Posterior vena cava (tissue), 2 donors: ENCODE data around the gene LIMS1. TPM values are rescaled to one million over a fixed set of nuclear protein-coding genes. Genes with fewer than 3 reads are reported as not detected.
"Not testable (repeated sequence)": the region's sequence is repeated elsewhere in the genome, so short reads cannot be mapped to it uniquely, and the experiment has no call there.

Experiments
- DNase-seq: peaks from one replicate; pipeline ENCODE4 v3.0.0-alpha.2; 2020; ENCODE audit warnings: low spot score
- intact Hi-C, 2 donors: fragments of 100-400 bp; cut with DNase I; formaldehyde crosslinking; loops; one replicate each; pipeline versions ENCODE4 v1.14.1 to v1.14.2; 2022 to 2023
- total RNA-seq, 2 donors: library from RNA; stranded (reverse); fragmentation: NEBNext Ultra II Directional; extraction: Animal tissue kit (Norgen Biotek cat#: 25700); gene quantifications; one replicate each; pipeline ENCODE4 v1.2.1, GENCODE V29; 2021
- donor health status: DM: yes; HTN: yes; CAD: no.
- donor health status: DM: yes; HTN: yes; CAD: no.

Gene LIMS1
- total RNA-seq, 2 donors from 2014 or later, result 58.6 to 68.9 TPM

- intact Hi-C loops, result no loop called here
- no peak for DNase-seq
Measured at GRCh38 chr2:108577099-108577498, 42.8 kb downstream of the LIMS1 start.

- no peak for DNase-seq
- intact Hi-C loops, result loop anchor here in 1 of 2 donors (10.0 kb wide), 1 partner anchor 45 kb away; the partner anchor contains the start of gene LIMS1
Measured at GRCh38 chr2:108579623-108580022, 45.4 kb downstream of the LIMS1 start.

GRCh38 chr2:108580050-108580449 is 45.8 kb downstream of the LIMS1 start:
- no peak for DNase-seq
- intact Hi-C loops, result loop anchor here in 1 of 2 donors (10.0 kb wide), 1 partner anchor 45 kb away; the partner anchor contains the start of gene LIMS1

DNA sequence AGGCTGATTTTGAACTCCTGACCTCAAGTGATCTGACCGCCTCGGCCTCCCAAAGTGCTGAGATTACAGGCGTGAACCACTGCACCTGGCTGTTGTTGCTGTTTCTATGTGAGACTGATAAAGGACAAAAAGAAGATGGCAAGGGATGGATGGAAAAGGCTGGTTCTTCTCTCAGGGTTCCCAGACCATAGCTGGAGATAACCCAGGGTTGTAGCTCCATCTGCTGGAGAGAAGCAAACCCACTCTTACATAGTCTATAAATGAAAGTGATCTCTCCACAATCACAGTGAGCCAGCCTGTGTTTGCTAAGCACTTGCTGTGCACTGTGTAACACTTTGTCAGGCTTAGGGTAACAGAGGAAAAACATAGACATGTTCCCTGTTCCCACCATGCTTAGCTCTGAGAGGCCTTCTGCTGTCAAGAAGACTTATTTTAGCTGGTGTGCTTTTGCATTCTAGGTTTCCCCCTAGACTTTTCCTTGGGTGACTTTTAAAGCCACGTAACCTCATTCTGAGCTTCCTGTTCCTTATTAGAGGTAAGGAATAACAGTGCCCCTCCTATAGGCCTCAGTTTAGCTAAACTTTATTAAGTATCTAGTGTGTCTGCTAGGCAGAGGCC is 49.7 kb downstream of the LIMS1 start:
- intact Hi-C loops, result loop anchor here in 1 of 2 donors (10.0 kb wide), 1 partner anchor 49 kb away; the partner anchor contains the start of gene LIMS1
- no peak for DNase-seq

DNA sequence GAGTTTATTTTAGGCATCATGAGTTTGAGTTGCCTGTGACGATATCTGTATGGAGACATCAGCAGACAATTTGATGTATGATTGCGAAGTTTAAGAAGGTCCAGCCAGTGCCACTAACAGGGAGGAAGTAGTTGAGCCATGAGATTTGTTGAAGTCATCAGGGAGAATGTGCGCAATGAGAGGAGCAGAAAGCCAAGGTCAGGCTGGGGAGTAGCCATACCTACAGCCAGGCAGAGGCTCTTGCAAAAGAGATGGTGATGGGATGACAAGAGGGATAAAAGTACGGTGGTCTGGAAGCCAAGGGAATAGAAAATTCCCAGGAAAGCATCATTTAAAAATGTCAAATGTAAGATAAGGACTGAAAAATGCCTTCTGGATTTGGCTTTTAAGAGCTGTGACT is 51.2 kb downstream of the LIMS1 start:
- intact Hi-C loops, result loop anchor here in 1 of 2 donors (10.0 kb wide), 1 partner anchor 51 kb away; the partner anchor contains the start of gene LIMS1
- no peak for DNase-seq

DNA sequence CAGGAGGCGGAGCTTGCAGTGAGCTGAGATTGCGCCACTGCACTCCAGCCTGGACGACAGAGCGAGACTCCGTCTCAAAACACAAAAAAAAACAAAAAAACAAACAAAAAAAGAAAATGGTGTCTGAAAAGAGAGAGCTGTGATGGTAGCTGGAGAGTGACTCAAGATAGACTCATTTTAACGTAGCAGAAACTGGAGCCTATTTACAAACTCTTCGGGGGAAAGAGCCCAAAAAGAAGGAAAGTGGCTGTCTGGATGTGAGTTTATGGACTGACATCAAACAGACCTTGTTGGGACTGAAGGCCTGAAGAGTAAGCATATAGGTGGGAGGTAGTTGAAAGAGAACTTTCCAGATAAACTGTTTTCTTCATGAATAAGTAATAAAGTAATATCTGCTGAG is 51.8 kb downstream of the LIMS1 start:
- DNase-seq, result no peak
- intact Hi-C loops, result loop anchor here in 1 of 2 donors (10.0 kb wide), 1 partner anchor 51 kb away; the partner anchor contains the start of gene LIMS1

DNA sequence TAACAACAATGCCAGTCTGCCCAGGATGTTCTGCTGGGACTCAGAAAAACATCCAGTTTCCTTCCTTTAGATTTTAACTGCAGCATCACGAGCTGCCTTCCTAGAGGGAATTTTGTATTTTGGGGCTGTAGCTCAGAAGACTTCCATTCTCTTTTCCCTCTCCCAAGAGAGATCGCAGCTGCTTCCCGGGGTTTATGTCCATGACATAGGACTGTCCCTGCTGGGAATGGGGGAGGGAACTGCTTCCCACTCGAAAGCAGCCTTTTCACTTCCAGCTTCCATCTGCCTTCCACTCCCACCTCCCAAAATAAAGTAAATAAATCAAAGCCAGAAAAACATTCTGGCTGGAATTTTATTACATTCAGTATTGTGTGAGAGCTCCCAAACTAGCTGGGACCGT is 52.4 kb downstream of the LIMS1 start:
- no peak for DNase-seq
- intact Hi-C loops, result loop anchor here in 1 of 2 donors (10.0 kb wide), 1 partner anchor 52 kb away; the partner anchor contains the start of gene LIMS1

DNA sequence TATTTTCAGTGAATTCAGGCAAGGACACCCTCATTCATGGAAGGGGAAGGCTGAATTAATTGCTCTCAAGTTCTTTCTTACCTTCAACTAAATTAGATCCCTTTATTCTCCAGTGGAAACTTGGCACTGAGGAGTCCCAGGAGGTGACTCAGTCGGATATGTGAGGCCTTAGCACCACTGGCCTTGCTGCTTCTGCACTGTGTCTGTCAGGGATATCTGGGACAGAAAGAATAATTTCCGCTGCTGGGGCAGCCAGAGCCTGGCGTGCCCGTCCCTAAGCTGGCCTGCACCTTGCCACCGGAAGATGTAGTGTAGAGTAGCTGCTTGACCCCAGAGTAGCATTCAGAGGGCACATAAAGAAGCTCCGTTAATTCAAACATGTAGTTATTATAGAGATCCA is 53.4 kb downstream of the LIMS1 start:
- intact Hi-C loops, result loop anchor here in 1 of 2 donors (10.0 kb wide), 1 partner anchor 53 kb away; the partner anchor contains the start of gene LIMS1
- DNase-seq, result no peak

DNA sequence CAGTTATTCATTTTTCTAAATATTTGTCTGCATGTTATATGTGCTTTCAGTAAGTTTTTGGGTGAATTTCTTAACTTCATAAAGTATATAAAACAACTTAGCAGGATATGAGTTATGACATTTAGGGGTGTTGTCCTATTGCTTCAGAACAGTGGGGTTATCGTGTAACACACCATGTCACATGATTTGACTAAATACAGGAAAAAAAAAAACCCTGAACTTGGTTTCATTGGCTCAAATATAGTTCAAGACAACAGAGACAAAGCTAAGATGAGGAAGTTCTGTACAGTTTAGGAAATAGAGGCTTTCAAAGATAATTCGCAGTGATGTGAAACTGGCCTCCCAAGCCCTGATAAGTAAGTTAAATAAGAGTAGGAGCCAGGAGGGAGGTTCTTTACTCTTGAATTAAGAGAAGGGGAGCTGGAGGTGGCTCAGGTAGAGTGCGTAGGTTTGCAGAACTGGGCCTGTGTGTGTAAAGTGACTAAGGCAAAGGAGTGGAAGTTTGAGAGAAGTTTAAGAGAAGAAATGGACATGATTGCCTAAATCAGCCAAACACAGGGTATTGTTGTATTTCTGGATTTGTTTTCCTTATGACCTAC is 53.9 kb downstream of the LIMS1 start:
- DNase-seq, result no peak

GRCh38 chr2:108589372-108589771 is 55.1 kb downstream of the LIMS1 start:
- DNase-seq, result no peak
- intact Hi-C loops, result loop anchor here in 1 of 2 donors (10.0 kb wide), 1 partner anchor 55 kb away; the partner anchor contains the start of gene LIMS1

More for the DNA sequence above, 53.9 kb downstream of the LIMS1 start:
- intact Hi-C loops, result loop anchor here in 1 of 2 donors (10.0 kb wide), 1 partner anchor 53 kb away; the partner anchor contains the start of gene LIMS1

GRCh38 chr2:108589781-108590180 is 55.5 kb downstream of the LIMS1 start:
- intact Hi-C loops, result loop anchor here in 1 of 2 donors (10.0 kb wide), 1 partner anchor 55 kb away; the partner anchor contains the start of gene LIMS1
- DNase-seq, result no peak

GRCh38 chr2:108591163-108591562 is 56.9 kb downstream of the LIMS1 start:
- intact Hi-C loops, result no loop called here
- DNase-seq, result no peak

DNA sequence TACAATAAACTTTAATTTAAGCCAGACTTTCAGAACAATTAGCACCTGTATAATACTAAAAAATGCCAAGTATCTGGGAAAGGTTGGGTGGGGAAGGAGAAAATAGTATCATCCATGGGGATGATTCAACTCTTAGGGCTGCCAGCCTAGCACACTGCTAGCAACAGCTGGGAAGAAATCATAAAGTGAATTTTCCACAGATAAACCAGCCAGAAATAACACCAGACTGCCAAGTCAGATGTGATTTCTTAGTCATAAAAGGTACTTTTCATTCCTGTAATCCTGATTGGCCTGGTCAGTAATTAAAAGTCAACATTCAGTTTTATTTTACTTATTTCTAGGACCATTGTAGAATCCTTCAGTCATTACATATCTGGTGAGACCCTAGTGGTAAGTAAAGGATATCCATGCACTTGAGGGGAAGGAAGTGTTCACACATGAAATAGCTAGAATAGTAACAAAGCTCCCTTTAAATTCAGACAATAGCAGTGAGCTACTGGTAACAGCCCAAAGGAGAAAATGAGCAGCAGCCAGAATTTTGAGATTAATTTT is 59.4 kb downstream of the LIMS1 start:
- no peak for DNase-seq
- intact Hi-C loops, result loop anchor here in 1 of 2 donors (2.0 kb wide), 1 partner anchor 39 kb away; no protein-coding TSS in a partner anchor

GRCh38 chr2:108594132-108594981 is 60.1 kb downstream of the LIMS1 start:
- intact Hi-C loops, result no loop called here
- DNase-seq, result no peak

- no peak for DNase-seq
- intact Hi-C loops, result no loop called here
Measured at GRCh38 chr2:108594982-108595464, 60.8 kb downstream of the LIMS1 start.

DNA sequence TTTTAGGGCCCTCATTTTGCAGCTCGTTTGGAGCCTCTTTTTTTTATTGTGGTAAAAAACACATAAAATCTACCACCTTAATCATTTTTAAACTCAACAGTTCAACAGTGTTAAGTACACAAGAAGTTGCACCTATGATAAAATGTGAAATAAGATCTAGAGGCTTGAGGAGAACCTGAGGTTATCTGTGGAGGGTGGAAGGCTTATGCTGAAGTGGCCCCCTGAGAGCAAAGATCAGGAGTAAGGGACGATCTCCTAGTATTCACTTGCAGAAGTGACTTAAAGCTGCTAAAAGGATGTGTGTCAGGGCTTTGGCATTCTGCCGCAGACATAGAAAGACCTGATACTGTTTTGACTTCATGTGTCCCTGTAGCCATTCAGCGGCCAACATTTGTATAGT is 61.5 kb downstream of the LIMS1 start:
- intact Hi-C loops, DNase-seq: not testable (repeated sequence)

DNA sequence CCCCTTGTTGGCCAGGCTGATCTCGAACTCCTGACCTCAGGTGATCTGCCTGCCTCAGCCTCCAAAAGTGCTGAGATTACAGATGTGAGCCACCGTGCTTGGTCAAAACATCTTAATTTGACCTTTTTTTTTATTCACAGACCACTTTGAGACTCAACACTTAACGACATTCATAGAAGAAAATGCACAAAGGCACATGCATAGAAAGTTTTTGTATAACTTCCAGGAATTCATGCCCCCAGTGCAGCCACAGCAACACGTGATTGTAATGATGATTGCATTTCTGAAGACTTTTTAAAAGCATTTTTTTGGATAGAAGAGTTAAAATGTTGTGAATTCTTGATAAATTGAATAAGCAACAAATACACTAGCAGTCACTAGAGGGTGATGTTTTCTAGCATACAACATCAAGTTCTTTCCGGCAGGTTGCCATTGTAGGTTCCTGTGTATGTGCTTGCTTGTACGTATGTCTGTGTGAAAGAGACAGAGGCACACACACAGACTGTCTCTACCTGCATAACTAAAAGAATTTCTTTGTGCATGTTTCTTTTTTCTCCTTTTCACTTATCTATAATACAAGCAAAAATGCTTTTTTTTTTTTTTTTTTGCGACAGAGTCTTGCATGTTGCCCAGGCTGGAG is 63.0 kb downstream of the LIMS1 start:
- DNase-seq, intact Hi-C loops: not testable (repeated sequence)

- intact Hi-C loops, DNase-seq: not testable (repeated sequence)
Measured at GRCh38 chr2:108601199-108601598, 66.9 kb downstream of the LIMS1 start.
